HG02852 (cell line): ENCODE data around the gene GKN1.
"Not testable (repeated sequence)": the region's sequence is repeated elsewhere in the genome, so short reads cannot be mapped to it uniquely, and the experiment has no call there.

Experiments
- ATAC-seq: cut with Tn5 transposase; IDR thresholded peaks from one replicate; pipeline ENCODE4 v1.9.1; 2021; ENCODE audit warnings: mild to moderate bottlenecking, moderate library complexity; ENCODE audit not compliant: unreplicated experiment

GKN1 gene

DNA sequence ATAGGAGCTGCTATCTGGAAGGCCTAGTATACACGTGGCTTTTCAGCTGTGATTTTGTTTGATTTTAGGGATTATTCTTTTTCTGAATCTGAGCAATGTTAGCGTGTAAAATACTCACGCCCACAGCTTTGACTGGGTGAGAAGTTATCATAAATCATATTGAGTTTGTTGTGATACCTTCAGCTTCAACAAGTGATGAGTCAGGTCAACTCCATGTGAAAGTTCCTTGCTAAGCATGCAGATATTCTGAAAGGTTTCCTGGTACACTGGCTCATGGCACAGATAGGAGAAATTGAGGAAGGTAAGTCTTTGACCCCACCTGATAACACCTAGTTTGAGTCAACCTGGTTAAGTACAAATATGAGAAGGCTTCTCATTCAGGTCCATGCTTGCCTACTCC, at the start of gene GKN1:
Gene GKN1, plus strand, starts transcription at position 386 of the 400 bp plus-strand sequence. CDS start 42 bp downstream, outside the sequence.
- ATAC-seq = no peak

DNA sequence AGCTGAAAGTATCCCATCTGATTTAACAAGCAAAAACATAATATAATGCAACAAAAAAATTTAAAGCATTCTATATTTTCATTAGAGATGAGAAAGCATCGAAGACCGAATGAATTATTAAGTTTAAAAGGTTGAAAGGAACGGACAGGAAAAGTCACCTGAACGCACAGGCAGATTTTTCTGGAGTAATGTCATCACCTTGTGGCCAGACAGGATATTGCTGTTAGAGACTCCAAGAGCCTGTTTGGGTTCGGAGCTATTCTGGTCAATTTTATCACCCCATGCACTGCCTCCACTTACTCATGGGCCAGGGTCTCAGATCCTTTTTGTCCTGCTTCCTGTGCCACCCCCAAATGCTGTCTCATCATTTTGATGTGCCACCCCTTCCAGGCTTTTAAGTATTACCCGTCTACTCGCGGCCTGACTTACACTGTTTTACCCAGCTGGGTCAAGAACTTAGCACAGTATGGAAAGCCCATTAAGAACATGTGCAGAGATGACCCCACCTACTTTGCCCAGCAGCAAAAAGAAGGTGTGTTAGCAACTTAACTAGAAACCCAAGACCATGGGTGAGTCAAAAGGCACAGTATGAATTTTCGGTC, 49.0 kb upstream of the GKN1 start:
- no peak for ATAC-seq

GRCh38 chr2:68926796-68927195, 47.6 kb upstream of the GKN1 start:
- ATAC-seq = no peak

DNA sequence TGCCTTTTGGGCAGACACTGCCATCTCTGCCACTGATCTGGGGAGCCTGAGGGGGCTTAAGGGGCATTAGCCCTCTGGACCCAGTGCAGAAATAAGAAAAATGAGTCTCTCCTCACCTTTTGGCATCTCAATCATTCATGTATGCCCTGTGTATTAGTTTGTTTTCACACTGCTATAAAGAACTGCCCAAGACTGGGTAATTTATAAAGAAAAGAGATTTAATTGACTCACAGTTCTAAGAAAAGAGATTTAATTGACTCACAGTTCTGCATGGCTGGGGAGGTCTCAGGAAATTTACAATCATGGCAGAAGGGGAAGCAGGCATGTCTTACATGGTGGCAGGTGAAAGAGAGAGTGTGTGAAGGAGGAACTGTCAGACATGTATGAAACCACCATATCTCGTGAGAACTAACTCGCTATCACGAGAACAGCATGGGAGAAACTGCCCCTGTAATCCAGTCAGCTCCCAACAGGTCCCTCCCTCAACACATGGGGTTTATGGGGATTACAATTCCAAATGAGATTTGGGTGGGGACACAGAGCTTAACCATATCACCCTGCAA, 43.2 kb upstream of the GKN1 start:
- no peak for ATAC-seq

DNA sequence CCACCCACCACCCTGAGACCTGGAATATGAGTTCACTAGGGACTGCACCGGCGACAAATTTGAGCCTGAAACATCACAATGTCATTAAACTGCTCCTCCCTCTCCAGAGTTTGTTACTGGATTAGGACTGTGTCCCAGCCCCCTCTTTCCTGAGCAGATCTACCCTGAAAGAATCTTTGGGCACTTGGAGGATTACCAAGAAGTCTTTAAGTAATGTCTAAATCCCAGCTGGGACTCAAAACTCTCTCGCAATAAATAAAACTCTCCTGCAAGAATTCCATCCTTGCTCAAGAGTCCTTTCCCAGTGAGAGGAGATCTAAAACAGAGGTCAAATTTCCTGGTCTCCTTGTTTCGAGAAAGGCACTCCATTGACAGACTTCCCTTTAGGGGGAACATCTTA, 42.6 kb upstream of the GKN1 start:
- no peak for ATAC-seq

GRCh38 chr2:68932402-68932801, 42.0 kb upstream of the GKN1 start:
- no peak for ATAC-seq

DNA sequence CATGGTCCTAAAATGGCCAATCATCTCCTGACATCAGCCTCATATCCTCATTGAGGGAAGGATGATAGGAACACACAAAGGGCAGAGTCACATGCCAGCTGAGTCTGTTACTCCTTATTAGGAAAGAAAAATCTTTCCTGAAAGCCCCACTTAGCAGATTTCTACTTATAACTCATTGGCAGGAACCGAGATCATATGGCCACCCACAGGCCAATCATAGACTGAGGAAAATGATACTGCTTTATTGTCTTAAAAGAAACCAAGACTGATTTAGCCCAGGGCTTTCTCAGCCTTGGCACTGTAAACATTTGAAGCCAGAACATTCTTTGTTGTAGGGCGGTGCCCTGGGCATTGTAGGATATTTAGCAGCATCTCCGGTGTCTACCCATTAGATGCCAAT, 40.4 kb upstream of the GKN1 start:
- no peak for ATAC-seq

DNA sequence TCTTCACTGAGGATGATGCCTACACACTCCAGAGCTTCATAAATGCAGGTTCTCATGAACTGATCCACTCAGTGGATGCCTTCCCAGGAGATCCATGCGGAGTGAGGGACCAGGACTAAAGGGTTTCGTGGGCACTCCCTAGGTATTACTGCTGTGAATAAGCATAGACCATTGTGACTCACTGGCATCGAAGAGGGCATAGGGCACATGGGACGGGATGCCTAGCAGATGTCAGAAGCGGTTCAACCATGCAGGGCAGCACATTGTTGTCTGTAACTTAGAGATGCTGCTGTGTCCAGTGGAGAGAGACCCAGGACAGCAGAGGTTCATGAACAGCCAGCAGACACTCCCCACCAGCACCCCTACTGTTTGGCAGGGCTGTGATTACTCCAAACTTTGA, 39.0 kb upstream of the GKN1 start:
- ATAC-seq = no peak

- no peak for ATAC-seq
These were observed 38.0 kb upstream of the GKN1 start for GRCh38 chr2:68936427-68936826.

DNA sequence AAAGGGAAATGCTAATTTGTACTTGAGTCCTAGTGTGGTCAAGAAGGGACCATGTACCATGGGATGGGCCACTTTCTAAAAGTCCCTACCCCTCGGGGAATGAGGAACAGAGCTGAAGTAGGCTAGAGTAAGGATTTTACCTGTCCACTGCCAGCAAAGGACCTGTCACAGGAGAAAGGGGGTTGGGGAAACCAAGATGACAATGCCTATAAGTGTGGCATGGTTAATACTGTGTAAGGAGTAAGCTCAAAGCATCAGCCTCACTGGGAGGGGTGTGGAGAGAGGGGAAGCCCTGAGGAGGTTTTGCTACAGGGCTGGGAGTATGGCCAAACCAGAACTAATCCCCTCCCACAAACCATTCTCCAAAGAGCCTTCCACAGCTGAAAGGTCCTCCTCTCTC, 37.5 kb upstream of the GKN1 start:
- no peak for ATAC-seq

- ATAC-seq = no peak
These were observed 36.9 kb upstream of the GKN1 start for GRCh38 chr2:68937346-68938055.

DNA sequence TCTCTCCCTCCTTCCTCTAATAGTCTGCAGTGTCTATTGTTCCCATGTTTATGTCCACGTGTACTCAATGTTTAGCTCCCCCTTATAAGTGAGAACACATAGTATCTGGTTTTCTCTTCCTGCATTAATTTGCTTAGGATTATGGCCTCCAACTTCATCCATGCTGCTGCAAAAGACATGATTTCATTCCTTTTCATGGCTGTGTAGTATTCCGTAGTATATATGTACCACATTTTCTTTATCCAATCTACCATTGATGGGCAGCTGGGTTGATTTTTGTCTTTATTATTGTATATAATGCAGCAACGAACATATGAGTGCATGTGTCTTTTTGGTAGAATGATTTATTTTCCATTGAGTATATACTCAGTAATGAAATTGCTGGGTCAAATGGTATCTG, 35.5 kb upstream of the GKN1 start:
- no peak for ATAC-seq

GRCh38 chr2:68939962-68940361, 34.5 kb upstream of the GKN1 start:
- no peak for ATAC-seq

DNA sequence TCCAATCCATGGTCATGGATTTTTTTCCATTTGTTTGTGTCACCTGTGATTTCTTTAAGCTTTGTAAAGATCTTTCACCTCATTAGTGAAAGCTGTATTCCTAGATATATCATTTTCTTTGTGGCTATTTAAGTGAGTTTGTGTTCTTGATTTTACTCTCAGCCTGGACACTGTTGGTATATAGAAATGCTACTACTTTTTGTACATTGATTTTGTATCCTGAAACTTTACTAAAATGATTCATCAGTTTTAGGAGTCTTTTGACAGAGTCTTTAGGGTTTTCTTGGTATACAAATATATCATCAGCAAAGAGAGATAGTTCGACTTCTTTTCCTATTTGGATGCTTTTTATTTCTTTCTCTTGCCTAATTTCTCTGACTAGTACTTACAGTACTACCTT, 34.1 kb upstream of the GKN1 start:
- ATAC-seq = no peak

DNA sequence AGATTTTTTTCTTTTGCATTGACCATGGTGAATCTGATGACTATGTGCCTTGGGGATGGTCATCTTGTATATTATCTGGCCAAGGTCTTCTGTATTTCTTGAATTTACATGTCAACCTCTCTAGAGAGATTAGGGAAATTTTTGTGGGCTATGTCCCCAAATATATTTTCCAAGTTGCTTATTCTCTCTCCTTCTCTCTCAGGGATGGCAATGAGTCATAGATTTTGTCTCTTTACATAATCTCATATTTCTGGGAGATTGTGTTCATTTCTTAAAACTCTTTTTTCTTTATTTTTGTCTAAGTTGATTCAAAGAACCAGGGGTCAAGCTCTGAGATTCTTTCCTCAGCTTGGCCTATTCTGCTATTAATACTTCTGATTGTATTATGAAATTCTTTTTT, 31.6 kb upstream of the GKN1 start:
- ATAC-seq = no peak

GRCh38 chr2:68943581-68944568, 30.6 kb upstream of the GKN1 start:
- peak; percentile 55 for ATAC-seq

- ATAC-seq = no peak
These were observed 28.3 kb upstream of the GKN1 start for GRCh38 chr2:68946117-68946516.

DNA sequence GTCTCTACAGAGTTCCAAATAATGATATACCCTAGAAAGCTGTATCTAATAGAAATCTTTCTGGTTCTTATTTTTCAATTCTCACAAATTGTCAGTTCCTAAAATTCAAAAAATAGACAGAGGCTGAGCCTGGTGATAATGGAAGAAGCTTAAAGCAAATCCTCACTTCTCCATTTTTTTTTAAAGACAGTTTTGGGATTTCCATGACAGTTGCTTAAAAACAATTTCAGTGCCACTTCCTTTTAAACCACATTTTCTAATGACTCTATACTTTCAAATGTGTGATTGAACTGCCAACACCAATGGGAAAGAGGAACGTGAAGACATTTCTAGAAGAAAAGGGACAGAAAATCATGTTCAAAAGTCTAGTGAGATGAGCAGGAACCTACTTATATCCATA, 25.7 kb upstream of the GKN1 start:
- ATAC-seq = no peak

DNA sequence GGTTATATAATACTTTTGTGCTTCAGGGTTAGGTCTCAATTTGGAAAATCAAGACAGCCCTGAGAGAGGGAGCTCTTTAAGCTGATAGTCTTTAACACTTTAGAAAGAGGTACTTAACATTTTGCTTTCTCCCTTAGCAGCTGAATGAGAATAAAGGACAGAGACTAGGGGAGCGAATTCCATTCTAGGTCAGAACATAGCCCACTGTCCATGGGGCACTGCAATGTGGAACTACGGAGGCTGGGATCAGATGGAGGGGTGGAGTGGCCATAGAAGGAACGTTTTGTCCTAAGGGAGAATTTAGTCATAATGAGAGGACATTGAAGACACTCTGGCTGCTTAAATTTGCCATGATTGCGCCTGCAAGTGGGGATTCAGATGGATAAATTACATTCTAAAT, 22.5 kb upstream of the GKN1 start:
- ATAC-seq = no peak

DNA sequence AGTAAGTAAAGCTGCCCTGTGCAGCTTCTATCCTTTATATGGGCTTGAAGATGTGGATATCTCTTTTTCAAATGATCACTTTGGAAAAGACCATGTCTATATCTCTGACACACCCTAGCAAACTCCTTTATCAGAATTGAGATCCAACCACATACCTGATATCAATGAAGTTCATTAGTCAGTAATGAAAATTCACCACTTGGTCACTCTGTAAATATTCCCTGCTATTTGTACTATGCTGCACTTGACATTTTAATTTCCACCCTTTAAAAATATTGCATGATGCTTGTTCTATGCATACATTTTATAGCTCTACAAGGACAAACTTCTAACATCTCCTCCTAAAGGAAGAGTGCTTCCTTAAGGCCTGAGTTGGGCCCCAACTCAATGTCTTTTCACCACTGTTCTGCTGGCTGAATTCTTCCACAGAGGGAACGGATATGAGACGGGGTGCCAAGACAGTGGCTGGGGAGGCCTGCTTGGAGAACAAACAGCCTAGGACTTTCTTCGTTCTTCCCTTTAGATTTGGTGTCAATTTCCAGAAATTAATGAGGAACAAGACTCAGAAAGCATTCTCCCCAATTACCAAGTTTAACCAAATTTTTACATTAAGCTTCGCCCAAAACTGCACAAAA, 21.4 kb upstream of the GKN1 start, which contains the start of gene GKN2:
Gene GKN2, minus strand, starts transcription at position 7 of the 635 bp plus-strand sequence. CDS start 32 bp downstream, outside the sequence.
- ATAC-seq = no peak

DNA sequence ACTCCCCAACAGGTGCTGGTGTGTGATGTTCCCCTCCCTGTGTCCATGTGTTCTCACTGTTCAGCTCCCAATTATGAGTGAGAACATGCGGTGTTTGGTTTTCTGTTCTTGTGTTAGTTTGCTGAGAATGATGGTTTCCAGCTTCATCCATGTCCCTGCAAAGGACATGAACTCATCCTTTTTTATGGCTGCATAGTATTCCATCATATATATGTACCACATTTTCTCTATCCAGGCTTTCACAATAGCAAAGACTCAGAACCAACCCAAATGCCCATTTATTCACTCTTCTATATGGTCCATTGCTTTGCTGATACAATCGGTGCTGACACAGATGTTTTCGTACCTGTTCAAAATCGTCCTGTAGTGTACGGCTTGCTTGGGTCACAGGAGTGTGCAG, 19.0 kb upstream of the GKN1 start:
- not testable (repeated sequence) for ATAC-seq
